NCI-H2196 treated with DMSO at 0.1 percent for 48 hours (cell line): ENCODE measurements around the gene CD8A.
A peak's percentile ranks its signal among the peaks of the same experiment; 100 is the strongest.

ENCODE experiments used
- DNase-seq: peaks from one replicate; lab custom pipeline; 2025; ENCODE audit not compliant: unreplicated experiment; lab: John Stamatoyannopoulos, UW

Gene CD8A

GRCh38 chr2:86809481-86810121 lies 18.9 kb upstream of the CD8A start:
- DNase-seq = no peak

GRCh38 chr2:86808315-86809161 lies 17.8 kb upstream of the CD8A start:
- peak; percentile 48 for DNase-seq

- DNase-seq = no peak
Observed at GRCh38 chr2:86807468-86808275, 17.0 kb upstream of the CD8A start.

GRCh38 chr2:86807133-86807467 lies 16.4 kb upstream of the CD8A start:
- DNase-seq = no peak

GRCh38 chr2:86806059-86806857 lies 15.5 kb upstream of the CD8A start:
- DNase-seq = no peak

GRCh38 chr2:86800856-86801567 lies 10.3 kb upstream of the CD8A start:
- DNase-seq = no peak

DNA sequence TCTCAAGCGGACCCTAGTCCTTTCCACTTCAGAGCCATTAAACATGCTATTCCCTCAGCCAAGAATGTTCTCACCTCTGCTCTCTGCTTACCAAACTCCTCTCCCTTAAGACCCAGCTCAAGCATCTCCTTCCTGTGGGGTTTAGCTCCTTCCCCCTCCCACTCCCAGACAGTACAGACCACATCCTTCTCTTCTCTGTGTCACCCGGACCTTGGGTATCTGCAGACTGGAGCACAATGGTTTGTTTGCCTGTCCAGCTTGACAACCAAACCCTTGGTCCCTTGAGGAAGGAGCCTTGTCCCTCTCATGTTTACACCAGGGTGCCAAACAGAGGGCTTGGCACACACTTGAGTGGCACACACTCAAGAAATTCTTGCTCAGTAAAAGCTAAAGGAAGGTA lies 4.1 kb upstream of the CD8A start:
- DNase-seq = no peak

DNA sequence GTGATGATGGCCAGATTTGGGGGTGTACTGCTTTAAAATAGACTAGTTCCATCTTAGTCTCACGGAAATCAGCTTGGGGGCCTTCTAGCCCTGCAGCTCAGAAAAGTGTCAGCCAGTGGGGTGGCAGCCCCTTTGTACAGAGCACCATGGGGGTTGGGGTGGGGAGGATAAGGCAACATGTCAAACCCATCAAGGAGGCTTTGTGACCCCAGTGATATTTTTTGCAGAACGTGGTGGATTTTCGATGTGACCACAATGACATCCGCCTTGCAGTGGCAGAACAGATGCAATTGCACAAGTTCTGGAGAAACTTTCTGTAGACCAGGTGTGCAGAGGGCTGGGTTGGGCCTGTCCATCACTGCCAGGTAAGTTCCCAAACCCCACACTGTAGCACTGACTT lies 3.0 kb upstream of the CD8A start:
- DNase-seq = no peak

- DNase-seq = no peak
Observed at GRCh38 chr2:86791573-86791972, 860 bp upstream of the CD8A start.

DNA sequence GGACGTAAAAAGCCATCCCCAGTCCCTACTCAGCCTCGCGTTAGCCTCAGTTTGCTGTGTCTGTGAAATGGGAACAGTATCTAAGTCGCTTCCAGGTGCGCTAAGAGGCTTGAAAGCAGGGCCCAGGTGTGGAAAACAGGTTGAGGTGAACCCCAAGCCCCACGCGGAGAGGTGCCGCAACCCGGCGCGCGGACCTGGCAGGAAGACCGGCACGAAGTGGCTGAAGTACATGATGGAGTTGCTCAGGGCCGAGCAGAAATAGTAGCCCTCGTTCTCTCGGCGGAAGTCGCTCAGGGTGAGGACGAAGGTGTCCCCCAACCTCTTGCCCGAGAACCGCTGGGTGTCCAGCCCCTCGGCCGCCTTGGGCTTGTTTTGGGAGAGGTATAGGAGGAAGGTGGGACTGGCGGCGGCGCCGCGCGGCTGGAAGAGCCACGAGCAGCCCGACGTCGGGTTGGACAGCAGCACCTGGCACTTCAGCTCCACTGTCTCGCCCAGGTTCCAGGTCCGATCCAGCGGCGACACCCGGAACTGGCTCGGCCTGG lies 508 bp downstream of the CD8A start:
- no peak for DNase-seq

DNA sequence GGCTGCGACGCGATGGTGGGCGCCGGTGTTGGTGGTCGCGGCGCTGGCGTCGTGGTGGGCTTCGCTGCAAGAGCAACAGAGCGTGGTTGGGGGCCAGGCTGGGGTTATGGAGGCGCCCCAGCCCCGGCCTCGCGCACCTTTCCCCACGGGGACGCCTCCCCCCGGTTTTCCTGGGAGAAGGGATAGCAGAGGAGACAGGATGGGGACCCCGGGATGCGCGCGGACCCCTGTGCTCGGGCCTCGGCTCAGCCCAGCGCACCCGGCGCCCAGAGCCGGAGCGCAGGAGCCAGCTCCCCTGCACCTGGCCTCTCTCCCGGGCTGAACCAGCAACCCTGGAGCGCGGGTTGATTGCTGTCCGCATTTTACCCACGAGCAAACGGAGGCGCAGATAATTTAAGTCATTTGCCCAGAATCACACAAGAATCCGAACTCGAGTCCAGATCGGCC lies 1.0 kb downstream of the CD8A start:
- no peak for DNase-seq

DNA sequence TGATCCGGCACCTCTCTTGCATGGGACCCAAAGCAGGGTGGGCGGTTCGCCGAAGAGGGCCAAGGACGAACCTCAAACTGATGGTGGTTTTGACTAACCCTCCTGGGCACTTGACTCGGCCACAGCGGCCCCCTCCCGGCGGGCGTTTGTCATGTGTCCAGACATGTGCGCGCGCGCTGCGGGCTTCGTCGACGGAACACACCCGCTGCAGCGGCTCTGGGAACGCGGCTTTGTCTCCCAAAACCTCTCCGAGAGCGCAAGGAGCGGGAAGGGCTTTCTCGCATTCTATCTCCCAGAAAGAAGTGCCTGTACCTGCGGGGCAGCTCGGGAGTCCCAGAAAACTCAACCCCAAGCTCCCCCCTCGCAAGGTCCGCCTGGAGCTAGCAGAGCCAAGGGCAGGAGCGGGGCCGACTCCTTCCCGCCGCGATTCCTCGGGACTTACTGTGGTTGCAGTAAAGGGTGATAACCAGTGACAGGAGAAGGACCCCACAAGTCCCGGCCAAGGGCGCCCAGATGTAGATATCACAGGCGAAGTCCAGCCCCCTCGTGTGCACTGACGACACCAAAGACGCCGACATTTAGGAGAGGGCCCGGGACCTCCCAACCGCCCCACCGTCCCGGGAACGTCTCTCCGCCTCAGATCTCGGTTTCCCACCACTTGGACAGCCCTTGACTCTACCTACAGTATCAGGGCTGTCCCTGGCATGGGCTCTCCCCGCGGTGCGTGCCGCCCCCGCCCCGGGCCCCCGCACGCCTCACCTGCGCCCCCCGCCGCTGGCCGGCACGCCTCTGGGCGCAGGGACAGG lies 1.6 kb downstream of the CD8A start:
- no peak for DNase-seq

- DNase-seq = no peak
Observed at GRCh38 chr2:86788165-86788564, 2.5 kb downstream of the CD8A start.

DNA sequence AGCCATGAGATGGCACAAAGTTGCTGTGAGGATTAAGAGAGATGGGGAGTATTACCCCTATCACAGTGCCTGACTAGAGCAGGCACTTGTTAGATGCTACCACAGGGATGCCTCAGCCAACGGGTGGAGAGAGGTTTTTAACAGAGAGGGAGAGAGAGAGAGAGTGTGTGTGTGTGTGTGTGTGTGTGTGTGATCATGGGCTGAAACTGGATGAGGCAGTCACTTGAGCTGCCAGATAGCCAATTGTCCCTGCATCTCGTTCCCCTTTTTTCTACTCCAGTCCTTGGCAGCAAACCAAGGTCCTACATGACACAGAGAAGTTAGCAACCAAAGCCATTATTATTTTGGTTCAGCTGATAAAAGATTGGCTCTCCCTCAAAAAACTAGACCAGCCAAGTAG lies 3.0 kb downstream of the CD8A start:
- peak; percentile 11 for DNase-seq

GRCh38 chr2:86786001-86786536 lies 4.6 kb downstream of the CD8A start:
- no peak for DNase-seq

DNA sequence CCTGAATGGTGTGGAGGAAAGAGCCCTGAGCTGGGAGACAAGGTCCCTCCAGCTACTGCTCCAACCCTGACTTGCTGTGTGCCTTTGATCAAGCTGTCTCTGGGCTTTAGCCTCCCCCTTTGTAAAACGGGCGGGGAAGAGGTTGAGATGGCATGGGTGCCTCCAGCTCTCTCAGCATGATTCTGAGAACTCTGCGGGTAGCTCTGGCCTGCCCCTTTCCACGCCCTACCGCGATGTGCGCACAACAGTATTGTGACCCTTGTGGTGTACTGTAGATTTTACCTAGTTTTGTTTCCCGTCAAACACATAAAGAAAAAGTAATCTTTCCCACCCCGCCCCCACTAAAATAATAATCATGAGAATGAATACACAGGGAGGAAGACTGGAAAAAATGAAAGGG lies 5.3 kb downstream of the CD8A start:
- no peak for DNase-seq

GRCh38 chr2:86783615-86784339 lies 6.9 kb downstream of the CD8A start:
- no peak for DNase-seq

- no peak for DNase-seq
Observed at GRCh38 chr2:86782748-86783147, 8.0 kb downstream of the CD8A start.
